ENCODE results near the gene WNK1.

Gene WNK1

GRCh38 chr12:867905-868304, 115.5 kb downstream of the WNK1 start:
- no peak for DNase-seq

DNA sequence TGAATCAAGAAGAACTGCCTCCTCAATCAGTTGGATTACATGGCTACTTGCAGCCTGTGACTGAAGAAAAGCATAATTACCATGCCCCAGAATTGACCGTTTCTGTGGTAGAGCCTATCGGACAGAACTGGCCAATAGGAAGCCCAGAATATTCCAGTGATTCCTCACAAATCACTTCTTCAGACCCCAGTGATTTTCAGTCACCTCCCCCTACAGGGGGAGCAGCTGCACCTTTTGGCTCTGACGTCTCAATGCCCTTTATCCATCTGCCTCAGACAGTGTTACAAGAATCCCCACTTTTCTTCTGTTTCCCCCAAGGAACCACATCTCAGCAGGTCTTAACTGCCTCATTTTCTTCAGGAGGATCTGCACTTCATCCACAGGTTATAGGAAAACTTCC, 116.3 kb downstream of the WNK1 start:
- DNase-seq: no peak

DNA sequence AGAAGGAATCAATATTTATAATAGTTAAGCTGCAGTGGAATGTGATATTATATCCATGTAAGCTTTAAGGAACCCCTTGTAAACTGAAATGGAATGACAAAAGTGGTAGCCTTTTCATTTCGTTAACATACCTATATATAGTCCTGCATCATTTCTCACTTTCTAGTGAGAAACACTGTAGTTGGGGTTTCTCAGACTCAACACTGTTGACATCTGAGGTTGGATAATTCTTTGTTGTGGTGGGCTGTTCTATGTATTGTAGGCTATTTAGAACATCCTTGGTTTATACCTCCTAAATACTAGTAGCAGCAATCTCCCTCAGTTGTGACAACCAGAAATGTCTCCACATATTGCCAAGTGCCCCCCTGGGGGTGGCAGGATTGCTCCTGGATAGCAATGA, 118.0 kb downstream of the WNK1 start:
- DNase-seq: no peak

DNA sequence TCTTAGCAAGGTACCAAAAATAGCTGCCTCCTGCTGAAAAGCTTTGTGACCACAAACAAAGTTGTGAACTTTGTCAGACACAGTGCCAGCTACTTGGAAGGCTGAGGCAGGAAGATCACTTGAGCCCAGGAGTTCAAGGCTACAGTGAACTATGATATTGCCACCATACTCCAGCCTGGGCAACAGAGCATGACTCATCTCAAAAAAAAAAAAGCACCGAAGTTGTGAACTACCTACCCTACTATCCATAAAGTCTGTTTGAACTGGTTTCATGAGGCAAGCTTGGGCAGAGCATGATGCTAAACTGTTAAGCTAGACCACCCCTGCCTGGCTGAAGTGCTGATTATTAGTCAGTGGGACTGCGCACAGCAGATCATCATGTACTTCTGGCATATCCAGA, 121.6 kb downstream of the WNK1 start:
- no peak for DNase-seq

GRCh38 chr12:879641-880040, 127.3 kb downstream of the WNK1 start:
- no peak for DNase-seq

DNA sequence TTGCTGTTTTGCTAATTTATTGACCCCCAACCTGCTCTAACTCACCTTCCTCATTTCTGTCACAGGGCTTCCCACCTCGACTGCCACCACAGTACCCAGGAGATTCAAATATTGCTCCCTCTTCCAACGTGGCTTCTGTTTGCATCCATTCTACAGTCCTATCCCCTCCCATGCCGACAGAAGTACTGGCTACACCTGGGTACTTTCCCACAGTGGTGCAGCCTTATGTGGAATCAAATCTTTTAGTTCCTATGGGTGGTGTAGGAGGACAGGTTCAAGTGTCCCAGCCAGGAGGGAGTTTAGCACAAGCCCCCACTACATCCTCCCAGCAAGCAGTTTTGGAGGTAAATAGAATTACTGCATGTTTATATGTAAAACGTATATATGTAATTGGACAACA, 128.3 kb downstream of the WNK1 start:
- no peak for DNase-seq

DNA sequence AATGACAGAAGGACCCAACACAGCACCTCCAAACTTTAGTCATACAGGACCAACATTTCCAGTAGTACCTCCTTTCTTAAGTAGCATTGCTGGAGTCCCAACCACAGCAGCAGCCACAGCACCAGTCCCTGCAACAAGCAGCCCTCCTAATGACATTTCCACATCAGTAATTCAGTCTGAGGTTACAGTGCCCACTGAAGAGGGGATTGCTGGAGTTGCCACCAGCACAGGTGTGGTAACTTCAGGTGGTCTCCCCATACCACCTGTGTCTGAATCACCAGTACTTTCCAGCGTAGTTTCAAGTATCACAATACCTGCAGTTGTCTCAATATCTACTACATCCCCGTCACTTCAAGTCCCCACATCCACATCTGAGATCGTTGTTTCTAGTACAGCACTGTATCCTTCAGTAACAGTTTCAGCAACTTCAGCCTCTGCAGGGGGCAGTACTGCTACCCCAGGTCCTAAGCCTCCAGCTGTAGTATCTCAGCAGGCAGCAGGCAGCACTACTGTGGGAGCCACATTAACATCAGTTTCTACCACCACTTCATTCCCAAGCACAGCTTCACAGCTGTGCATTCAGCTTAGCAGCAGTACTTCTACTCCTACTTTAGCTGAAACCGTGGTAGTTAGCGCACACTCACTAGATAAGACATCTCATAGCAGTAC, 132.5 kb downstream of the WNK1 start:
- DNase-seq: no peak

GRCh38 chr12:885701-886100, 133.3 kb downstream of the WNK1 start:
- no peak for DNase-seq

DNA sequence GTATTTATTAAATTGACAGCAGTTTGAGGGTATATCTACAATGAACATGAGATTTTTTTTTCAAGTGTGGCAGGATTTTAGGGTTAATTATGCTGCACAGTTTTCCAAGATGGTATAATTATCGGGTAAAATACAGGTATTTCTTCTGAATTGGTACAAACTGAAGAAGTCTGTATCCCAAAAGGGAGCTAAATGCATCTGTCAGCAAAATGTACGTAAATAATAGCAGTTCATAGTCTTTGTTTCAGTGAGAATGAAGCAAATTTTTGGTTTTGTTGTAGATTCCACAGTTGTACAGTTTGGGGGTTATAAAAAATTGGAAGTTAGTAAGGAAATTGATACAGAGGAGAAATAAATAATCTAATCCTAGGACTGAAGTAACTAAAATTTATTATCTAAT, 133.8 kb downstream of the WNK1 start:
- DNase-seq: no peak

DNA sequence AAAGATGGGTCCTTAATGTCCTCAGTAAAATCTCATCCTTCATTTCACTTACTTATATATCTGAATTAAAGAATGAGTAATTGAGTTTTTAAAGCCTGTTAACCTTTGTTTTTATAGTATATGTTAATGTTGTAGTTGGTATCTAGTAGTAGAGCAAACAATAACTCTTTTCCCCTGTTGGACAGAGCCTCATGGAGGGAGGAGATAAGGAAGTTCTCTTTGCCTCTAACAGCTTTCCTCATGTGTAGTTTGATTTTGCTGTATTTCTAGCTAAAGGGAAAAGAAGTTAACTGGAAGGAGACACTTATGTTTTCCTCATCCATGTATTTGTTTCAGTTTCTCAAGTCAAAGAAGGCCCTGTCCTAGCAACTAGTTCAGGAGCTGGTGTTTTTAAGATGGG, 141.8 kb downstream of the WNK1 start:
- no peak for DNase-seq

GRCh38 chr12:896031-896430, 143.7 kb downstream of the WNK1 start:
- DNase-seq: no peak

- no peak for DNase-seq
These were observed 145.0 kb downstream of the WNK1 start for GRCh38 chr12:897386-897785.

DNA sequence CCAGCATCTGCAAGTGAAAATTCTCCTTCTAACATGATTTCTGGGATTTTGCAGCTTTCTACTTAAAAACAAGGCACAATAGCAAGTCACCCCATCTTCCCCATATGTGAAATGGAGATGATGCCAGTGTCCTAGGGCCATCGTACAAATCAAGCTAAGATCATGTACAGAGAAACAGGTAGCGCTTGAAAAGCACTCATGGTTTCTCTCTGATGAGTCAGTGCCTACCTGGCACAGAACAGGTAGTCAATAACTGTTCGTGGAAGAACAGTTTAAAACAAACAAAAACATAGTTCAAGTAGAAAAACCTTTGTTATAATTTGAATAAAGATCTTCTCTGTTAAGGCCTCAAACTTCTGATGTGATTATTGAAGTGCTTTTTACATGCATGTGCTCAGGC, 150.2 kb downstream of the WNK1 start:
- DNase-seq: no peak

DNA sequence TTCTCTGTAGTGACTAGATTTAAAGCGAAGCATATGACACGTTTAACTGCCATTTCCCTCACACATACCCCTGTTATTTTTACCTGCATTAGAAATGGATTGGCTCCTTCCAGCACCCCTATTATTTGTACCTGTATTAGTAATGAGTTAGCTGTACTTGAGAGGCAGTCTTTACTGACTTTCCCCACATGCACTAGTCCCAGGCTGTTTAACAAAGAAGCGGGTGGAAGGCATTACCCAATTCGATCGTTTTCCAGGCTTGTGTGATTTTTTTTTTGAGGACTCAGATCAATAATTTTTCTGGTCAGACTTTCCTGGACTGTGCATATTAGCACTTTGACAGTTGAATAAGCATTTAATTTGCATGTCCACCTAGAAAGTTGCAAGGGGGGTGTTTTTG, 150.7 kb downstream of the WNK1 start:
- DNase-seq: no peak

GRCh38 chr12:904010-904414, 151.6 kb downstream of the WNK1 start:
- no peak for DNase-seq

- no peak for DNase-seq
These were observed 153.1 kb downstream of the WNK1 start for GRCh38 chr12:905261-906031.

GRCh38 chr12:906062-906585, 153.7 kb downstream of the WNK1 start:
- DNase-seq: no peak

DNA sequence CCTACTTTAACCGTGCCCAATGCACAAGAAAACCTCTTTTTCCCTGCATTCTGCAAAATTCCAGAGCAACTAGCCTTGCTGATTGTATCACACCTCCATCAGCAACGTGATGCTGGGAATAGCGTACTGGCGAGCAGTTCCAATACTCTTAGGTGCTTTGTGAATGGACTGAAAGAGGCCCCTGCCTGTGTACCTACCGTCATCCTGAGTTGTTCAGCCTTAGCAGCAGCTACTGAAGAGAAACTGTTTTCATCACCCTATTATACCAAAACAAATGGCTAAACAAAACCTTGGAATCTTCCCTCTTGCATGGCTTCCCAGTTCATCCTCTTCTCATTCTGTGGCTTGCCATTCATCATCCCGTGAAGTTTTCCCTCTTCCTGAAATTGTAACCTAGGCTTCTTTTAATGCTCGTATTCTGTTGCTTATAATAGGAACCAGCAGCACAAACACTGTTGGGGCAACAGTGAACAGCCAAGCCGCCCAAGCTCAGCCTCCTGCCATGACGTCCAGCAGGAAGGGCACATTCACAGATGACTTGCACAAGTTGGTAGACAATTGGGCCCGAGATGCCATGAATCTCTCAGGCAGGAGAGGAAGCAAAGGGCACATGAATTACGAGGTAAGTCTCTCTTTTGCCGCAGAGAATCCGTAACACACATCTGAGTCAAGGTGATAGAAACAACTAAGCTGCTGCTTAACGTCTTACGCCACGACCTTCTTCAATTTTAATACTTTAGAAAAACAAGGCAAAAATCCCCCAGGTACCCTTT, 155.2 kb downstream of the WNK1 start:
- DNase-seq: no peak

- DNase-seq: no peak
These were observed 157.5 kb downstream of the WNK1 start for GRCh38 chr12:909861-910260.

DNA sequence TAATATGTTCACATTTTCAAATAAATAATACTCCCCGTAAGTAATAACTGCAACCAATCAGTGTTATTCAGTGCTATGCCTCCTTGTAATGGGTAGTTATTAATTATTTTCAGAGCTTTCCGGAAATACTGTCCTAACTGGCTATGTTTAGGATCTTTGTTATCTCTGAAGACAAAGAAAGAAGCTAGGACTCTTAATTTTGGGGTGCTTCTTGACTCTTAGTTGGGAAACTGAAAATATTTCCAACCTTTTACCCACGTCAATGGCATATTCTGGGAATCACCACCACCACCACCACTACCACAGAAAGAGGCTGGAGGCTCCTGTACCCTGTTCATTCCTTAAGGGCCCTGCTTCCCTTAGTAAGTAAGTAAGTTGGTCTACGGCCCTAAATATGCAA, 158.0 kb downstream of the WNK1 start:
- DNase-seq: no peak

- no peak for DNase-seq
These were observed 158.9 kb downstream of the WNK1 start for GRCh38 chr12:911191-911826.

- no peak for DNase-seq
These were observed 160.3 kb downstream of the WNK1 start for GRCh38 chr12:912466-913235.
